B cell (primary cell): ENCODE measurements around the gene LAMTOR2. TPM values are rescaled to one million over a fixed set of nuclear protein-coding genes. Genes with fewer than 3 reads are reported as not detected.

ENCODE experiments used
- ATAC-seq: fragments of 200-7000 bp; cut with Tn5 transposase; one replicate; pipeline ENCODE4 v1.10.0; 2021; ENCODE audit warnings: low read depth, mild to moderate bottlenecking, moderate number of reproducible peaks, moderate library complexity
- CTCF ChIA-PET: fragments of 350-600 bp; sonication (Branson Sonifier 250); formaldehyde crosslinking; loops from one replicate; lab custom pipeline; 2021; ENCODE audit warnings: antibody characterized with exemption, inconsistent platforms; lab: Charles Lee
- POLR2A ChIA-PET: fragments of 350-600 bp; sonication (Branson Sonifier 250); formaldehyde crosslinking; loops from one replicate; lab custom pipeline; 2021; ENCODE audit warnings: antibody characterized with exemption; lab: Charles Lee
- DNase-seq: peaks from one replicate; pipeline ENCODE4 v3.0.0; 2013
- H2AFZ ChIP-seq: 2 replicates; pipeline ENCODE4 v1.6.1; 2012; ENCODE audit warnings: mild to moderate bottlenecking, low read depth, low read length; ENCODE audit not compliant: insufficient read depth, poor library complexity, severe bottlenecking
- H3K27ac ChIP-seq, 2 donors: 1 replicate in 1 of 2; 2 replicates in 1 of 2; pipeline ENCODE4 v1.5.1; 2012 to 2013; ENCODE audit warnings: low read length in 2 of 2, mild to moderate bottlenecking in 2 of 2, moderate library complexity in 1 of 2
- H3K27me3 ChIP-seq, 4 experiments: fragments of 200-600 bp in 1 of 4; sonication (generic) in 1 of 4; replicated peaks in 1 of 4; 1 replicate in 2 of 4; 2 replicates in 2 of 4; pipeline versions ENCODE4 v1.6.1 to v1.7.0; 2013 to 2016; ENCODE audit warnings: low read length in 3 of 4, mild to moderate bottlenecking in 2 of 4, mixed read lengths in 1 of 4, moderate library complexity in 1 of 4; ENCODE audit not compliant: insufficient read depth in 4 of 4, control insufficient read depth in 3 of 4; ENCODE audit errors: control extremely low read depth in 1 of 4
- H3K36me3 ChIP-seq, 2 experiments: replicated peaks in 1 of 2; 1 replicate in 1 of 2; 2 replicates in 1 of 2; pipeline versions ENCODE4 v1.6.1 to v1.7.1; 2013; ENCODE audit warnings: low read length in 1 of 2; ENCODE audit not compliant: insufficient read depth in 2 of 2, control insufficient read depth in 1 of 2; ENCODE audit errors: control extremely low read depth in 1 of 2, extremely low read depth in 1 of 2
- H3K4me1 ChIP-seq, 2 donors: fragments of 200-600 bp in 1 of 2; sonication (generic) in 1 of 2; 1 replicate in 1 of 2; 2 replicates in 1 of 2; pipeline versions ENCODE4 v1.5.1 to v1.6.1; 2013 to 2017; ENCODE audit warnings: low read length in 2 of 2; ENCODE audit not compliant: control insufficient read depth in 2 of 2, insufficient read depth in 2 of 2
- H3K4me2 ChIP-seq: replicated peaks from 2 replicates; pipeline ENCODE3; 2012; ENCODE audit warnings: mild to moderate bottlenecking, low read depth, low read length; ENCODE audit not compliant: poor library complexity, severe bottlenecking
- H3K4me3 ChIP-seq, 5 experiments: fragments of 200-600 bp in 1 of 5; sonication (generic) in 1 of 5; 1 replicate in 3 of 5; 2 replicates in 2 of 5; pipeline versions ENCODE4 v1.5.1 to v1.7.0; 2011 to 2016; ENCODE audit warnings: low read length in 4 of 5, mild to moderate bottlenecking in 4 of 5, low read depth in 2 of 5, control low read depth in 1 of 5, moderate library complexity in 1 of 5; ENCODE audit not compliant: insufficient read depth in 1 of 5; ENCODE audit errors: control extremely low read depth in 1 of 5, extremely low read depth in 1 of 5
- H3K79me2 ChIP-seq: fragments of 200-600 bp; sonication (generic); one replicate; pipeline ENCODE4 v1.6.0; 2016; ENCODE audit warnings: low read length; ENCODE audit not compliant: control insufficient read depth, insufficient read depth
- H3K9ac ChIP-seq: fragments of 200-600 bp; sonication (generic); 2 replicates; pipeline ENCODE4 v1.6.1; 2017; ENCODE audit warnings: mild to moderate bottlenecking, low read length, moderate library complexity
- H3K9me3 ChIP-seq, 3 donors: one replicate each; pipeline versions ENCODE4 v1.6.1 to v1.7.1; 2013; ENCODE audit warnings: low read length in 2 of 3; ENCODE audit not compliant: control insufficient read depth in 2 of 3, insufficient read depth in 1 of 3; ENCODE audit errors: control extremely low read depth in 1 of 3
- H4K20me1 ChIP-seq: 2 replicates; pipeline ENCODE4 v1.6.0; 2012; ENCODE audit warnings: mild to moderate bottlenecking, low read length; ENCODE audit not compliant: insufficient read depth, control insufficient read depth, poor library complexity, severe bottlenecking
- H3K27ac Mint-ChIP-seq: one replicate; pipeline ENCODE4 v1.8.0; 2021; ENCODE audit warnings: mixed read lengths
- H3K27me3 Mint-ChIP-seq: one replicate; pipeline ENCODE4 v1.8.0; 2021; ENCODE audit warnings: mixed read lengths
- H3K4me1 Mint-ChIP-seq: one replicate; pipeline ENCODE4 v1.8.0; 2021; ENCODE audit warnings: mixed read lengths
- H3K4me3 Mint-ChIP-seq: one replicate; pipeline ENCODE4 v1.8.0; 2021; ENCODE audit warnings: mixed read lengths
- H3K9me3 Mint-ChIP-seq: one replicate; pipeline ENCODE4 v1.8.0; 2022; ENCODE audit warnings: mixed read lengths; ENCODE audit not compliant: insufficient read depth
- EZH2 ChIP-seq: IDR thresholded peaks from 2 replicates; pipeline ENCODE4 v1.6.1; 2012; ENCODE audit warnings: borderline replicate concordance, low read depth, mild to moderate bottlenecking, moderate library complexity, low read length; ENCODE audit not compliant: insufficient read depth, poor library complexity, severe bottlenecking
- WGBS: methylation state at CpG from one replicate; pipeline ENCODE4 v1.1.5; 2013; ENCODE audit warnings: missing lambda C conversion rate; ENCODE audit not compliant: insufficient coverage; 5-methylcytosine and 5-hydroxymethylcytosine counted together
- intact Hi-C: fragments of 100-400 bp; cut with micrococcal nuclease; formaldehyde crosslinking; loops from one replicate; pipeline ENCODE4 v1.10.0; 2022
- polyA plus RNA-seq: library from polyadenylated mRNA; depleted of rRNA; stranded (reverse); fragments of >200 nt; gene quantifications from 2 replicates; pipeline ENCODE4 v1.2.3, GENCODE V29; 2012
- total RNA-seq, 2 donors: library from RNA; stranded (reverse); fragments of 120-200 nt in 1 of 2; gene quantifications; 1 replicate in 1 of 2; 2 replicates in 1 of 2; pipeline versions ENCODE4 v1.2.3 to v1.2.4, GENCODE V29; 2013 to 2022
- TF ChIP-seq, protein P1 (sequence below): fragments of 200-600 bp; IDR thresholded peaks from one replicate; pipeline ENCODE4 v1.8.0; 2022; ENCODE audit warnings: antibody characterized with exemption, mild to moderate bottlenecking

The LAMTOR2 gene
- total and polyA plus RNA-seq, 2 donors (not counting 1 experiment from before 2014, with no cell fraction given): 31.5 to 55.9 TPM

- no CpG with 5 or more reads among the region's 5 CpGs for WGBS
- no peaks in the 10 kb centered on the region for H3K36me3 ChIP-seq
- ATAC-seq: no peak
- no peak overlapping the region for H3K4me2 ChIP-seq
- H3K27ac ChIP-seq: no peak overlapping the region
- no peaks in the 10 kb centered on the region for H4K20me1 ChIP-seq
- intact Hi-C loops: no loop called here
- Mint-ChIP-seq H3K4me1 (peaks cover 25% of the 10 kb centered on the region), H3K9me3 (no peaks in the 10 kb centered on the region), H3K4me3 (no peak overlapping the region), H3K27ac (no peak overlapping the region), H3K27me3 (no peaks in the 10 kb centered on the region)
- H2AFZ ChIP-seq: no peak overlapping the region
- peaks cover 11 to 23% of the 10 kb centered on the region in 2 donors for H3K4me1 ChIP-seq
- TF ChIP-seq, protein P1, sequence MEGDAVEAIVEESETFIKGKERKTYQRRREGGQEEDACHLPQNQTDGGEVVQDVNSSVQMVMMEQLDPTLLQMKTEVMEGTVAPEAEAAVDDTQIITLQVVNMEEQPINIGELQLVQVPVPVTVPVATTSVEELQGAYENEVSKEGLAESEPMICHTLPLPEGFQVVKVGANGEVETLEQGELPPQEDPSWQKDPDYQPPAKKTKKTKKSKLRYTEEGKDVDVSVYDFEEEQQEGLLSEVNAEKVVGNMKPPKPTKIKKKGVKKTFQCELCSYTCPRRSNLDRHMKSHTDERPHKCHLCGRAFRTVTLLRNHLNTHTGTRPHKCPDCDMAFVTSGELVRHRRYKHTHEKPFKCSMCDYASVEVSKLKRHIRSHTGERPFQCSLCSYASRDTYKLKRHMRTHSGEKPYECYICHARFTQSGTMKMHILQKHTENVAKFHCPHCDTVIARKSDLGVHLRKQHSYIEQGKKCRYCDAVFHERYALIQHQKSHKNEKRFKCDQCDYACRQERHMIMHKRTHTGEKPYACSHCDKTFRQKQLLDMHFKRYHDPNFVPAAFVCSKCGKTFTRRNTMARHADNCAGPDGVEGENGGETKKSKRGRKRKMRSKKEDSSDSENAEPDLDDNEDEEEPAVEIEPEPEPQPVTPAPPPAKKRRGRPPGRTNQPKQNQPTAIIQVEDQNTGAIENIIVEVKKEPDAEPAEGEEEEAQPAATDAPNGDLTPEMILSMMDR: no peak
- no peak for TF ChIP-seq EZH2
- peaks cover 0 to 4% (median 1%) of the 10 kb centered on the region in 4 experiments for H3K27me3 ChIP-seq
- ChIA-PET POLR2A (no interaction called here), CTCF (interaction anchor here (0.5 to 1.0 kb wide), 2 partner anchors 11 to 23 kb away, joined by 4 to 5 read pairs; no protein-coding TSS in a partner anchor)
- no peak overlapping the region for H3K9ac ChIP-seq
- H3K9me3 ChIP-seq: peaks cover 0 to 4% (median 0%) of the 10 kb centered on the region in 3 donors
- H3K4me3 ChIP-seq: no peak overlapping the region
- H3K79me2 ChIP-seq: no peaks in the 10 kb centered on the region
- DNase-seq: no peak
These were observed 19.2 kb downstream of the LAMTOR2 start for GRCh38 chr1:156073740-156074139.

GRCh38 chr1:156074661-156075060 lies 20.1 kb downstream of the LAMTOR2 start:
- Mint-ChIP-seq H3K4me3 (no peak overlapping the region), H3K9me3 (no peaks in the 10 kb centered on the region), H3K27me3 (no peaks in the 10 kb centered on the region), H3K27ac (no peak overlapping the region), H3K4me1 (peaks cover 25% of the 10 kb centered on the region)
- peaks cover 0 to 4% (median 0%) of the 10 kb centered on the region in 3 donors for H3K9me3 ChIP-seq
- CTCF ChIA-PET: interaction anchor here (2.0 kb wide), 1 partner anchor 151 kb away, joined by 6 read pairs; no protein-coding TSS in a partner anchor
- peaks cover 0 to 3% (median 1%) of the 10 kb centered on the region in 4 experiments for H3K27me3 ChIP-seq
- TF ChIP-seq, protein P1: no peak
- TF ChIP-seq EZH2: no peak
- no peaks in the 10 kb centered on the region for H3K79me2 ChIP-seq
- POLR2A ChIA-PET: interaction anchor here (0.6 to 0.7 kb wide), 2 partner anchors 13 to 205 kb away, joined by 5 to 8 read pairs; no protein-coding TSS in a partner anchor
- intact Hi-C loops: no loop called here
- H3K4me1 ChIP-seq: peaks cover 11 to 23% of the 10 kb centered on the region in 2 donors
- WGBS: 60% methylated on average over 1 of the region's 8 CpGs
- no peaks in the 10 kb centered on the region for H4K20me1 ChIP-seq
- H3K27ac ChIP-seq: no peak overlapping the region
- H3K36me3 ChIP-seq: no peaks in the 10 kb centered on the region
- ATAC-seq (no peak), DNase-seq (no peak)
- no peak overlapping the region for H3K4me3 ChIP-seq
- no peak overlapping the region for H2AFZ ChIP-seq
- no peak overlapping the region for H3K4me2 ChIP-seq
- no peak overlapping the region for H3K9ac ChIP-seq
